Measurements from ENCODE around the gene KLHL30.

Gene KLHL30

DNA sequence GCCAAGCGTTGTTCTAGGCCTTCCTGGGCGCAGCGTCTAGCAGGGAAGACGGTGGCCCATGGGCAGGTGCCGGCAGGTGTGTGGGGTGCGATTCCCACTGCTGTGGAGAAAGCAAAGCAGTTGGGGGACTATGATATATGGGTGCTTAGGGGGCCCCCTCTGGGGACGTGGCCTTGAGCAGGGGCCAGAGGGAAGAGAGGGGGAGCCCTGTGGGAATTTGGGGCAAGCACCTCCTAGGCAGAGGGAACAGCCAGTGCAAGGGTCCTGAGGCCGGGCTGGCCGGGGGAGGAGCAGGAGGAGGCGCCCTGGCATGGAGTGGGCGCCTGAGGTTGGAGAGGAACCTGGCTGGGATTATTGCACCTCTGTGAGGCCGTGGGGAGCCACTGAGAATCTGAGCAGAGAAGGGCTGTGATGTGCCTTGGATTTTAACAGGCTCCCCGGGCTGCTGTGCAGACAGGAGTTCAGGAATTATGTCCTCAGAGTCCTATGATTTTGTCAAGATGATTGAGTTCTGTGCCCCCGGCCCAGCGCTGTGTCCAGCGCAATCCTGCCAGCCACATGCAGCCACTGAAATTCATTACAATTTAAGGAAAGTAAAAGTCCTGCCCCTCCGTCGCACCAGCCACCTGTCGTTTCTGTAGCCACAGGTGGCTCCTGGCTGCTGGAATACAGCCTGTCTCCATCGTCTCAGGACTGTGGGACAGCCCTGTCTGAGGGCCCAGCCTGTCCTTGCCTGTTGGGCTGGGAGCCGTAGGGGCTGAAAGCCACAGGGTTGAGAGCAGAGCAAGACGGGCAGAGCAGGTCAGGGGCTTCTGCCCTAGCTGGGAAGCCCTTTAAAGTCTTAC lies 9.1 kb upstream of the KLHL30 start:
- no peak for DNase-seq (ENCODE audit: low read depth)
- TF ChIP-seq CTCF (IDR thresholded peaks at IDR 0.05; ENCODE audit: insufficient read depth, low read depth, low read length, missing control alignments) = no peak
- H3K4me3 ChIP-seq (ENCODE audit: low read depth, low read length) = no peak overlapping the region

- DNase-seq (ENCODE audit: low read depth) = no peak
- no peak for TF ChIP-seq CTCF (IDR thresholded peaks at IDR 0.05; ENCODE audit: insufficient read depth, low read depth, low read length, missing control alignments)
Measured at GRCh38 chr2:238130111-238130695, 8.3 kb upstream of the KLHL30 start.

GRCh38 chr2:238130696-238131628 lies 7.5 kb upstream of the KLHL30 start:
- no peak for TF ChIP-seq CTCF (IDR thresholded peaks at IDR 0.05; ENCODE audit: insufficient read depth, low read depth, low read length, missing control alignments)
- H3K4me3 ChIP-seq (ENCODE audit: low read depth, low read length) = no peak overlapping the region
- no peak for DNase-seq (ENCODE audit: low read depth)

More at GRCh38 chr2:238130111-238130695, 8.3 kb upstream of the KLHL30 start:
- H3K4me3 ChIP-seq (ENCODE audit: low read depth, low read length) = no peak overlapping the region

DNA sequence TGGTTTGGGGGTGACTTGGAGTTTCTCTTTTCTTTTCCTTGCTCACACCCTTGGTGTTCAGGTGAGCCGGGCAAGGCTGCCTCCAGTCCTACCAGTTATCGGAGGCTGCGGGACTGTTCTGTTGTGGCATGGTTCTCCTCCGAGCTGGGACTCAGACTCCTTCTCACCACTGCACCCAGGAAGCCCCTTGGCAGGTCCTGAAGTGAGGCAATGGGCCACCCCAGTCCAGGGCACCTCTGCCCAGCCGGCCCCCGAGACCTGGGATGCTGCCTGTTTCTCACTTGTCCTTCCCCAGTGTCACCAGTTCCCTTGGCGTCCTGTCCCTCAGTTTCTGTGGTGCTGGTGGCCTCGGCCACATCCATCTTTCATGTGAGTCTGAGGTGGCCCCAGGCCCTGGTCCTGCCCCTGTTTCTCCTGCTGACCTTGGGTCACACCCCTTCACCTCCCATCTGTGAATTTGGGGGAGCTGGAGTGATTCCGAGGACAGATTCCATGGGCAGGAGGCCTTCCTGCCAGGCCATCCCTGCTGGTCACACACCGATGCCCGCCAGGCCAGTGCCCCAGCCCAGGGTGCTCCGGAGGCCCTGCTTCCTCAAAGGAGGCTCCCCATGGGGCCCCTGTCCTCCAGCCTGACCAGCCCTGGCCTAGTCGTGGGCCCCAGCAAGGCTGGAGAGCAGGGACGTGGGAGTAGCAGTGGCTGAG lies 6.6 kb upstream of the KLHL30 start:
- H3K4me3 ChIP-seq (ENCODE audit: low read depth, low read length) = no peak overlapping the region
- TF ChIP-seq CTCF (IDR thresholded peaks at IDR 0.05; ENCODE audit: insufficient read depth, low read depth, low read length, missing control alignments) = no peak
- no peak for DNase-seq (ENCODE audit: low read depth)

DNA sequence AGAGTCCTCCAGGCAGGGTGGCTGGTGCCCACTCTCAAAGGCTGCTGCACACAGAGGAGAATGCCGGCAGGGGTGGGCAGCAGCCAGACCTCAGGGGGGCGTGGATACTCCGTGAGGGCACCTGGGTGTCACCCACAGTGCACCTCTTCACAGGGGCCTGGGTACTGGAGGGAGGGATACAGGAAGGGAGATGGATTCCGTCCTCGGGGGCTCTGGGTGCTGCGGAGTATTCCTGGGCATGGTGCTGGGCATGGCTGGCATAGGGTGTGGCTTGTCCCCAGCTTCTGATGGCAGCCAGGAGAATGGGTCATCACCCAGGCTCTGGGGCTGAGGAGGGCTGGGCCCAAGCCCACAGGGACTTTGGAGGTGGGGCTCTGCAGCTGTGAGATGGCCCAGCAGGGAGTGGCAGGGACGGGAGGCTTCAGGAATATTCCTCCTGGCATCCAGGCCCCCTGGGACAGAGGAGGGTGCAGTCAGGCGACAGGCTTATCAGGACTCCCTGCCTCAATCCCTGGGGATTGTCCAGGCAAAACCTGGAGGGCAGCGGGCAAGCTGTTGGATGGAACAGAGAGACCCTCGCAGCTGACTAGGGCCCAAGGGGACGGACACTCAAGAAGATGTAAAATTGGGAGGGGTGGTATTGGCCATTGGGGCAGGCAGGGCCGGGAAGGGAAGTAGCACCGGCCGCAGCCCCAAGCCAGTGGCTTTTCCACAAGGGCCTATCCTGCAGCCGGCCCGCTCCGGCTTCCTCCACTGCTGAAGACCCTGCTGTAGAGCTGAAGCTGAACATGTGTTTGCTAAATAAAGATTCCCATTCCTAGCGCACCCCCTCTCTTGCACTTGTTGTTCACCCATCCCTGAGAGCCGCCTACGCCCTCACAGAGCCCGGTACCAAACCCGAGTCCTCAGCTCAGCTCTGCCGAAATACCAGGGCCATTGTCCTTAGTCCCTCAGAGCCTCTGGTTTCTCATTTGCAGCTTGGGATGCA lies 5.7 kb upstream of the KLHL30 start:
- TF ChIP-seq CTCF (IDR thresholded peaks at IDR 0.05; ENCODE audit: insufficient read depth, low read depth, low read length, missing control alignments) = no peak
- H3K4me3 ChIP-seq (ENCODE audit: low read depth, low read length) = no peak overlapping the region

More for the DNA sequence above, 5.7 kb upstream of the KLHL30 start:
- DNase-seq (ENCODE audit: low read depth) = no peak
